Activated naive CD4-positive, alpha-beta T cell treated with anti-CD3 and anti-CD28 coated beads for 36 hours (primary cell): ENCODE measurements around the gene HOTAIR. TPM values are rescaled to one million over a fixed set of nuclear protein-coding genes. Genes with fewer than 3 reads are reported as not detected.

ENCODE experiments used
- CTCF ChIA-PET: fragments of 350-600 bp; sonication (Branson Sonifier 250); formaldehyde crosslinking; loops from one replicate; lab custom pipeline; 2021; ENCODE audit warnings: antibody characterized with exemption; lab: Charles Lee
- DNase-seq: peaks from one replicate; pipeline ENCODE4 v3.0.0-alpha.2; 2020
- H3K27ac Mint-ChIP-seq: one replicate; pipeline ENCODE4 v1.8.0; 2021; ENCODE audit warnings: mild to moderate bottlenecking, mixed read lengths
- H3K27me3 Mint-ChIP-seq: one replicate; pipeline ENCODE4 v1.8.0; 2021; ENCODE audit warnings: low read depth, mixed read lengths
- H3K36me3 Mint-ChIP-seq: one replicate; pipeline ENCODE4 v1.8.0; 2021; ENCODE audit warnings: low read depth, mixed read lengths
- H3K4me1 Mint-ChIP-seq: one replicate; pipeline ENCODE4 v1.8.0; 2021; ENCODE audit warnings: low read depth, mixed read lengths
- H3K4me3 Mint-ChIP-seq: one replicate; pipeline ENCODE4 v1.8.0; 2021; ENCODE audit warnings: mild to moderate bottlenecking, moderate library complexity, mixed read lengths
- H3K9me3 Mint-ChIP-seq: one replicate; pipeline ENCODE4 v1.8.0; 2021; ENCODE audit warnings: mixed read lengths
- intact Hi-C: fragments of 100-400 bp; cut with micrococcal nuclease; formaldehyde crosslinking; loops from one replicate; pipeline ENCODE4 v1.15.1; 2023
- total RNA-seq, 2 experiments: library from RNA; stranded (reverse); gene quantifications; one replicate each; pipeline ENCODE4 v1.2.3, GENCODE V29; 2021

Gene HOTAIR
- total RNA-seq, 2 experiments from 2014 or later, result not detected

GRCh38 chr12:53973236-53974042 is 1.3 kb downstream of the HOTAIR start:
- peak overlapping the region; percentile 28 for H3K27ac Mint-ChIP-seq
- H3K27me3 Mint-ChIP-seq, result peaks cover 84% of the 10 kb centered on the region
- H3K4me3 Mint-ChIP-seq, result peak overlapping the region; percentile 2
- CTCF ChIA-PET, result no interaction called here
- H3K9me3 Mint-ChIP-seq, result peaks cover 2% of the 10 kb centered on the region
- DNase-seq, result no peak
- peaks cover 6% of the 10 kb centered on the region for H3K36me3 Mint-ChIP-seq
- peaks cover 22% of the 10 kb centered on the region for H3K4me1 Mint-ChIP-seq
- intact Hi-C loops, result loop anchor here (5.0 kb wide), 1 partner anchor 79 kb away; the partner anchor contains the start of gene HOXC4

GRCh38 chr12:53972722-53973235 is 2.0 kb downstream of the HOTAIR start, which contains the start of gene HOXC11:
Gene HOXC11, plus strand, starts transcription at chr12:53973126. Its CDS starts 116 bp downstream, at chr12:53973242.
- CTCF ChIA-PET, result no interaction called here
- Mint-ChIP-seq H3K4me3 (peak within 1 kb of the TSS; percentile 2), H3K27me3 (peaks cover 85% of the 10 kb centered on the region), H3K9me3 (peaks cover 2% of the 10 kb centered on the region), H3K36me3 (peaks cover 6% of the 10 kb centered on the region), H3K4me1 (peaks cover 22% of the 10 kb centered on the region), H3K27ac (peak within 1 kb of the TSS; percentile 28)
- intact Hi-C loops, result loop anchor here (5.0 kb wide), 1 partner anchor 80 kb away; the partner anchor contains the start of gene HOXC4
- no peak for DNase-seq

- peaks cover 2% of the 10 kb centered on the region for H3K9me3 Mint-ChIP-seq
- CTCF ChIA-PET, result no interaction called here
- H3K36me3 Mint-ChIP-seq, result peaks cover 6% of the 10 kb centered on the region
- H3K27me3 Mint-ChIP-seq, result peaks cover 85% of the 10 kb centered on the region
- no peak for DNase-seq
- H3K27ac Mint-ChIP-seq, result no peak overlapping the region
- H3K4me1 Mint-ChIP-seq, result peaks cover 22% of the 10 kb centered on the region
- intact Hi-C loops, result loop anchor here (5.0 kb wide), 1 partner anchor 80 kb away; the partner anchor contains the start of gene HOXC4
- no peak overlapping the region for H3K4me3 Mint-ChIP-seq
Measured at GRCh38 chr12:53972152-53972702, 2.5 kb downstream of the HOTAIR start.

GRCh38 chr12:53971686-53972085 is 3.1 kb downstream of the HOTAIR start:
- intact Hi-C loops, result loop anchor here (5.0 kb wide), 1 partner anchor 81 kb away; the partner anchor contains the start of gene HOXC4
- Mint-ChIP-seq H3K27ac (no peak overlapping the region), H3K27me3 (peaks cover 85% of the 10 kb centered on the region)

GRCh38 chr12:53971129-53971528 is 3.6 kb downstream of the HOTAIR start:
- Mint-ChIP-seq H3K9me3 (peaks cover 2% of the 10 kb centered on the region), H3K4me1 (peaks cover 30% of the 10 kb centered on the region), H3K4me3 (no peak overlapping the region), H3K36me3 (peaks cover 6% of the 10 kb centered on the region), H3K27me3 (peaks cover 87% of the 10 kb centered on the region), H3K27ac (no peak overlapping the region)
- intact Hi-C loops, result loop anchor here (5.0 kb wide), 1 partner anchor 81 kb away; the partner anchor contains the start of gene HOXC4
- CTCF ChIA-PET, result interaction anchor here (0.6 kb wide), 1 partner anchor 282 kb away, joined by 3 read pairs; no protein-coding TSS in a partner anchor
- no peak for DNase-seq

More at GRCh38 chr12:53971686-53972085, 3.1 kb downstream of the HOTAIR start:
- CTCF ChIA-PET, result no interaction called here
- H3K36me3 Mint-ChIP-seq, result peaks cover 6% of the 10 kb centered on the region
- no peak overlapping the region for H3K4me3 Mint-ChIP-seq
- peaks cover 2% of the 10 kb centered on the region for H3K9me3 Mint-ChIP-seq
- DNase-seq, result no peak
- peaks cover 25% of the 10 kb centered on the region for H3K4me1 Mint-ChIP-seq

- intact Hi-C loops, result loop anchor here (5.0 kb wide), 1 partner anchor 82 kb away; the partner anchor contains the start of gene HOXC4
- peaks cover 88% of the 10 kb centered on the region for H3K27me3 Mint-ChIP-seq
- H3K4me1 Mint-ChIP-seq, result peaks cover 31% of the 10 kb centered on the region
- H3K4me3 Mint-ChIP-seq, result no peak overlapping the region
- peaks cover 6% of the 10 kb centered on the region for H3K36me3 Mint-ChIP-seq
- H3K27ac Mint-ChIP-seq, result no peak overlapping the region
- no peak for DNase-seq
- CTCF ChIA-PET, result interaction anchor here (1.0 kb wide), 1 partner anchor 14 kb away, joined by 3 read pairs; the partner anchor contains the start of gene HOXC10
- H3K9me3 Mint-ChIP-seq, result peaks cover 2% of the 10 kb centered on the region
Measured at GRCh38 chr12:53970451-53970850, 4.3 kb downstream of the HOTAIR start.

- CTCF ChIA-PET, result interaction anchor here (1.0 kb wide), 1 partner anchor 15 kb away, joined by 3 read pairs; the partner anchor contains the start of gene HOXC10
- Mint-ChIP-seq H3K27me3 (peaks cover 90% of the 10 kb centered on the region), H3K4me1 (peaks cover 32% of the 10 kb centered on the region), H3K9me3 (peaks cover 2% of the 10 kb centered on the region), H3K36me3 (peaks cover 5% of the 10 kb centered on the region), H3K27ac (no peak overlapping the region), H3K4me3 (no peak overlapping the region)
- no peak for DNase-seq
- intact Hi-C loops, result loop anchor here (5.0 kb wide), 2 partner anchors 37 to 83 kb away; partner anchors contain the start of gene HOXC4
Measured at GRCh38 chr12:53969588-53970259, 5.0 kb downstream of the HOTAIR start.

- Mint-ChIP-seq H3K9me3 (peaks cover 2% of the 10 kb centered on the region), H3K4me1 (peaks cover 35% of the 10 kb centered on the region), H3K27me3 (peaks cover 98% of the 10 kb centered on the region), H3K27ac (no peak overlapping the region), H3K36me3 (peaks cover 5% of the 10 kb centered on the region), H3K4me3 (no peak overlapping the region)
- CTCF ChIA-PET, result interaction anchor here (0.9 kb wide), 1 partner anchor 40 kb away, joined by 4 read pairs; the partner anchor contains the start of gene HOXC8
- no peak for DNase-seq
- intact Hi-C loops, result loop anchor here (5.0 kb wide), 1 partner anchor 36 kb away; no protein-coding TSS in a partner anchor
Measured at GRCh38 chr12:53968214-53969127, 6.3 kb downstream of the HOTAIR start.

- intact Hi-C loops, result loop anchor here (5.0 kb wide), 1 partner anchor 35 kb away; no protein-coding TSS in a partner anchor
- Mint-ChIP-seq H3K4me3 (no peak overlapping the region), H3K9me3 (no peaks in the 10 kb centered on the region), H3K27ac (no peak overlapping the region), H3K27me3 (peaks cover 98% of the 10 kb centered on the region), H3K4me1 (peaks cover 30% of the 10 kb centered on the region), H3K36me3 (no peaks in the 10 kb centered on the region)
- CTCF ChIA-PET, result no interaction called here
- no peak for DNase-seq
Measured at GRCh38 chr12:53967421-53967925, 7.3 kb downstream of the HOTAIR start.

GRCh38 chr12:53966385-53967133 is 8.2 kb downstream of the HOTAIR start:
- Mint-ChIP-seq H3K27me3 (peaks cover 94% of the 10 kb centered on the region), H3K27ac (no peak overlapping the region), H3K4me3 (peak overlapping the region; percentile 22), H3K36me3 (no peaks in the 10 kb centered on the region), H3K4me1 (peaks cover 30% of the 10 kb centered on the region), H3K9me3 (no peaks in the 10 kb centered on the region)
- CTCF ChIA-PET, result interaction anchor here (1.0 kb wide), 1 partner anchor 64 kb away, joined by 3 read pairs; no protein-coding TSS in a partner anchor
- no peak for DNase-seq
- intact Hi-C loops, result loop anchor here (5.0 kb wide), 1 partner anchor 34 kb away; no protein-coding TSS in a partner anchor
